ENCODE data around the gene ASTN1.

ASTN1 gene

GRCh38 chr1:177172866-177173265 is 8.4 kb upstream of the ASTN1 start:
- no peak for DNase-seq
- Histone ChIP-seq H3K36me3 (replicated peaks) (no peaks in the 10 kb centered on the region), H3K27ac (no peak overlapping the region), H3K27me3 (replicated peaks) (peaks cover 34% of the 10 kb centered on the region), H3K4me3 (ENCODE audit: low read depth, low read length) (no peak overlapping the region)
- TF ChIP-seq CTCF (IDR thresholded peaks at IDR 0.05; ENCODE audit: low read depth, low read length, missing control alignments) = no peak
- in situ Hi-C loops (cut with HindIII; ENCODE audit: low pct_ligation_motif_present, low sequenced_read_pairs) = no loop called here

- in situ Hi-C loops (cut with HindIII; ENCODE audit: low pct_ligation_motif_present, low sequenced_read_pairs) = no loop called here
- no peak overlapping the region for H3K4me3 ChIP-seq (ENCODE audit: low read depth, low read length)
- no peak overlapping the region for H3K27ac ChIP-seq
- DNase-seq = no peak
- TF ChIP-seq CTCF (IDR thresholded peaks at IDR 0.05; ENCODE audit: low read depth, low read length, missing control alignments) = no peak
- H3K36me3 ChIP-seq (replicated peaks) = no peaks in the 10 kb centered on the region
- H3K27me3 ChIP-seq (replicated peaks) = peaks cover 35% of the 10 kb centered on the region
Observed at GRCh38 chr1:177172272-177172671, 7.8 kb upstream of the ASTN1 start.

GRCh38 chr1:177171536-177172123 is 7.1 kb upstream of the ASTN1 start:
- Histone ChIP-seq H3K27me3 (replicated peaks) (peaks cover 36% of the 10 kb centered on the region), H3K27ac (no peak overlapping the region), H3K4me3 (ENCODE audit: low read depth, low read length) (no peak overlapping the region), H3K36me3 (replicated peaks) (no peaks in the 10 kb centered on the region)
- DNase-seq = no peak
- TF ChIP-seq CTCF (IDR thresholded peaks at IDR 0.05; ENCODE audit: low read depth, low read length, missing control alignments) = no peak
- in situ Hi-C loops (cut with HindIII; ENCODE audit: low pct_ligation_motif_present, low sequenced_read_pairs) = no loop called here

- Histone ChIP-seq H3K36me3 (replicated peaks) (no peaks in the 10 kb centered on the region), H3K27me3 (replicated peaks) (peaks cover 41% of the 10 kb centered on the region), H3K27ac (no peak within 1 kb of the TSS), H3K4me3 (ENCODE audit: low read depth, low read length) (peak within 1 kb of the TSS; percentile 34)
- in situ Hi-C loops (cut with HindIII; ENCODE audit: low pct_ligation_motif_present, low sequenced_read_pairs) = no loop called here
- no peak for TF ChIP-seq CTCF (IDR thresholded peaks at IDR 0.05; ENCODE audit: low read depth, low read length, missing control alignments)
- DNase-seq = no peak
Observed at GRCh38 chr1:177170756-177171535, 6.4 kb upstream of the ASTN1 start, which contains the start of gene BRINP2. TSS of gene BRINP2 (plus strand) at chr1:177170958. CDS start at chr1:177229877, 58,919 bp downstream.

GRCh38 chr1:177165069-177165439 is 542 bp upstream of the ASTN1 start:
- H3K27ac ChIP-seq = no peak overlapping the region
- in situ Hi-C loops (cut with HindIII; ENCODE audit: low pct_ligation_motif_present, low sequenced_read_pairs) = no loop called here
- no peak overlapping the region for H3K4me3 ChIP-seq (ENCODE audit: low read depth, low read length)
- DNase-seq = no peak
- TF ChIP-seq CTCF (IDR thresholded peaks at IDR 0.05; ENCODE audit: low read depth, low read length, missing control alignments) = no peak
- no peaks in the 10 kb centered on the region for H3K36me3 ChIP-seq (replicated peaks)
- peaks cover 32% of the 10 kb centered on the region for H3K27me3 ChIP-seq (replicated peaks)

All from brain microvascular endothelial cell (primary cell).